Measurements from ENCODE around the gene DMGDH.

- TF ChIP-seq CTCF (conservative IDR thresholded peaks at IDR 0.05; ENCODE audit: low read depth, low read length) (no peak), BHLHE40 (IDR thresholded peaks at IDR 0.05; ENCODE audit: low read depth, low read length) (no peak), POLR2A (IDR thresholded peaks at IDR 0.05; ENCODE audit: low read depth, low read length) (no peak), USF2 (IDR thresholded peaks at IDR 0.05; ENCODE audit: low read depth, low read length) (no peak), RAD21 (IDR thresholded peaks at IDR 0.05; ENCODE audit: low read length) (no peak), SMC3 (IDR thresholded peaks at IDR 0.05; ENCODE audit: low read depth, low read length) (no peak), CHD1 (IDR thresholded peaks at IDR 0.05; ENCODE audit: low read depth, low read length) (no peak), MAZ (IDR thresholded peaks at IDR 0.05; ENCODE audit: borderline replicate concordance, low read depth, low read length) (no peak), RFX5 (IDR thresholded peaks at IDR 0.05; ENCODE audit: low read depth, low read length) (no peak), ELK1 (IDR thresholded peaks at IDR 0.05; ENCODE audit: borderline replicate concordance, low read depth, low read length) (no peak), NFE2L2 (IDR thresholded peaks at IDR 0.05; ENCODE audit: low read depth, low read length) (no peak), FOS (IDR thresholded peaks at IDR 0.05; ENCODE audit: low read depth, low read length) (no peak)
Observed at GRCh38 chr5:79081779-79082178, 12.3 kb upstream of the DMGDH start.
